Keratinocyte (primary cell): ENCODE results near the gene PIK3CB. TPM values are rescaled to one million over a fixed set of nuclear protein-coding genes. Genes with fewer than 3 reads are reported as not detected.

Source experiments
- polyA plus RNA-seq, 5 experiments: library from polyadenylated mRNA; depleted of rRNA in 3 of 5; stranded (reverse) in 3 of 5; stranded (forward) in 1 of 5; unstranded in 1 of 5; fragments of >200 nt; gene quantifications; 1 replicate in 1 of 5; 2 replicates in 3 of 5; 3 replicates in 1 of 5; pipeline versions ENCODE4 v1.2.1 to v1.2.3, GENCODE V29; 2011 to 2012; ENCODE audit warnings: missing spikeins in 2 of 5, low read depth in 1 of 5, low replicate concordance in 1 of 5

Gene PIK3CB
- polyA plus RNA-seq, 1 donor (not counting 4 experiments of a cell fraction or from before 2014, with no cell fraction given) = 19.9 TPM

Other genes with a start within 250 kb of the PIK3CB start
- 3.8 to 11.4 TPM (median 6.2 TPM) in 3 replicates for gene CEP70, start 240.7 kb downstream of the PIK3CB start, polyA plus RNA-seq
- gene FAIM, start 226.2 kb downstream of the PIK3CB start, polyA plus RNA-seq = 3.1 to 6.7 TPM (median 3.2 TPM) in 3 replicates
- 0.25 to 0.57 TPM (median 0.26 TPM) in 3 replicates for gene FOXL2, start 112.2 kb upstream of the PIK3CB start, polyA plus RNA-seq
- 0.38 to 0.95 TPM (median 0.43 TPM) in 3 replicates for gene FOXL2NB, start 112.3 kb upstream of the PIK3CB start, polyA plus RNA-seq
- not detected in 3 replicates for gene PRR23A, start 171.3 kb upstream of the PIK3CB start, polyA plus RNA-seq
- gene PRR23B, start 186.0 kb upstream of the PIK3CB start, polyA plus RNA-seq = not detected in 3 replicates
- not detected in 3 replicates for gene PRR23C, start 210.0 kb upstream of the PIK3CB start, polyA plus RNA-seq